H9 (cell line): Measurements from ENCODE around the gene LRIG1. TPM values are rescaled to one million over a fixed set of nuclear protein-coding genes. Genes with fewer than 3 reads are reported as not detected.

Experiments used
- DNase-seq: peaks from one replicate; pipeline ENCODE4 v3.0.0-alpha.2; 2017
- H2AFZ ChIP-seq: one replicate; pipeline ENCODE4 v1.6.1; 2013; ENCODE audit warnings: mild to moderate bottlenecking, low read length, control low read depth, moderate library complexity
- H2AK5ac ChIP-seq: 2 replicates; pipeline ENCODE4 v1.6.1; 2013; ENCODE audit warnings: low read length, control low read depth, mixed read lengths; ENCODE audit not compliant: insufficient read length
- H2BK120ac ChIP-seq: one replicate; pipeline ENCODE4 v1.6.1; 2013; ENCODE audit warnings: low read depth, mild to moderate bottlenecking, low read length, control low read depth, inconsistent platforms; ENCODE audit not compliant: poor library complexity, severe bottlenecking
- H2BK12ac ChIP-seq: 2 replicates; pipeline ENCODE4 v1.6.1; 2013; ENCODE audit warnings: low read length, control low read depth, mixed read lengths, low read depth; ENCODE audit not compliant: insufficient read length
- H2BK15ac ChIP-seq: 2 replicates; pipeline ENCODE4 v1.6.1; 2013; ENCODE audit warnings: low read depth, low read length, control low read depth
- H2BK20ac ChIP-seq: one replicate; pipeline ENCODE4 v1.6.1; 2013; ENCODE audit warnings: low read depth, mild to moderate bottlenecking, low read length, control low read depth, inconsistent platforms; ENCODE audit not compliant: poor library complexity, severe bottlenecking
- H2BK5ac ChIP-seq: 2 replicates; pipeline ENCODE4 v1.6.1; 2013; ENCODE audit warnings: low read length, control low read depth, mixed read lengths; ENCODE audit not compliant: insufficient read length
- H3K14ac ChIP-seq: 2 replicates; pipeline ENCODE4 v1.6.1; 2013; ENCODE audit warnings: low read length, control low read depth; ENCODE audit not compliant: insufficient read depth
- H3K18ac ChIP-seq: 2 replicates; pipeline ENCODE4 v1.6.1; 2013; ENCODE audit warnings: low read depth, mild to moderate bottlenecking, mixed read lengths, low read length, control low read depth; ENCODE audit not compliant: insufficient read length
- H3K23ac ChIP-seq: 2 replicates; pipeline ENCODE4 v1.6.1; 2013; ENCODE audit warnings: low read length, control low read depth, mixed read lengths, low read depth; ENCODE audit not compliant: insufficient read length
- H3K23me2 ChIP-seq: 2 replicates; pipeline ENCODE4 v1.6.1; 2013; ENCODE audit warnings: low read depth, mild to moderate bottlenecking, mixed read lengths, low read length, control low read depth; ENCODE audit not compliant: insufficient read length, poor library complexity, severe bottlenecking
- H3K27ac ChIP-seq: 2 replicates; pipeline ENCODE4 v1.5.1; 2013; ENCODE audit warnings: low read length, control low read depth, mixed read lengths, low read depth; ENCODE audit not compliant: insufficient read length
- H3K27me3 ChIP-seq: 2 replicates; pipeline ENCODE4 v1.6.1; 2013; ENCODE audit warnings: low read length, control low read depth, inconsistent platforms; ENCODE audit not compliant: insufficient read depth
- H3K4ac ChIP-seq: 2 replicates; pipeline ENCODE4 v1.6.1; 2013; ENCODE audit warnings: low read depth, mild to moderate bottlenecking, control low read depth, inconsistent platforms, low read length, moderate library complexity
- H3K4me1 ChIP-seq: 2 replicates; pipeline ENCODE4 v1.6.1; 2013; ENCODE audit warnings: low read length, control low read depth, inconsistent platforms; ENCODE audit not compliant: insufficient read depth
- H3K4me2 ChIP-seq: 2 replicates; pipeline ENCODE4 v1.6.1; 2013; ENCODE audit warnings: low read length, control low read depth, mixed read lengths; ENCODE audit not compliant: insufficient read length, insufficient read depth
- H3K56ac ChIP-seq: 2 replicates; pipeline ENCODE4 v1.6.1; 2013; ENCODE audit warnings: low read depth, mild to moderate bottlenecking, mixed read lengths, low read length, control low read depth; ENCODE audit not compliant: insufficient read length
- H3K79me1 ChIP-seq: 2 replicates; pipeline ENCODE4 v1.6.1; 2013; ENCODE audit warnings: low read depth, mild to moderate bottlenecking, moderate library complexity, low read length, control low read depth, inconsistent platforms; ENCODE audit not compliant: insufficient read depth, poor library complexity, severe bottlenecking
- H3K79me2 ChIP-seq: 2 replicates; pipeline ENCODE4 v1.6.1; 2013; ENCODE audit warnings: low read length, control low read depth, inconsistent platforms; ENCODE audit not compliant: insufficient read depth
- H3K9ac ChIP-seq: 2 replicates; pipeline ENCODE4 v1.6.1; 2013; ENCODE audit warnings: low read length, control low read depth, mixed read lengths; ENCODE audit not compliant: insufficient read length; ENCODE audit errors: extremely low read depth
- H3K9me3 ChIP-seq: one replicate; pipeline ENCODE4 v1.6.1; 2013; ENCODE audit warnings: low read depth, low read length, inconsistent platforms; ENCODE audit not compliant: control insufficient read depth
- H3T11ph ChIP-seq: one replicate; pipeline ENCODE4 v1.6.1; 2013; ENCODE audit warnings: mild to moderate bottlenecking, low read length, control low read depth, inconsistent platforms
- H4K20me1 ChIP-seq: one replicate; pipeline ENCODE4 v1.6.1; 2013; ENCODE audit not compliant: control insufficient read depth, insufficient read length, insufficient read depth
- H4K5ac ChIP-seq: 2 replicates; pipeline ENCODE4 v1.6.1; 2013; ENCODE audit warnings: low read depth, mild to moderate bottlenecking, mixed read lengths, low read length, control low read depth; ENCODE audit not compliant: insufficient read length
- H4K8ac ChIP-seq: replicated peaks from 2 replicates; pipeline ENCODE4 v1.6.1; 2013; ENCODE audit warnings: low read length, control low read depth, mixed read lengths, low read depth; ENCODE audit not compliant: insufficient read length
- H4K91ac ChIP-seq: 2 replicates; pipeline ENCODE4 v1.6.1; 2013; ENCODE audit warnings: low read depth, mild to moderate bottlenecking, moderate library complexity, mixed read lengths, low read length, control low read depth; ENCODE audit not compliant: insufficient read length
- H3K27ac Mint-ChIP-seq, 3 experiments: 2 replicates in 2 of 3; 3 replicates in 1 of 3; pipeline ENCODE4 v1.8.0; 2020 to 2021; ENCODE audit warnings: mixed read lengths in 3 of 3, mild to moderate bottlenecking in 1 of 3, moderate library complexity in 1 of 3
- H3K27me3 Mint-ChIP-seq: 2 replicates; pipeline ENCODE4 v1.8.0; 2021; ENCODE audit warnings: low read depth, mild to moderate bottlenecking, moderate library complexity, mixed read lengths
- H3K36me3 Mint-ChIP-seq, 3 experiments: 2 replicates in 2 of 3; 3 replicates in 1 of 3; pipeline ENCODE4 v1.8.0; 2020 to 2021; ENCODE audit warnings: low read depth in 3 of 3, mixed read lengths in 3 of 3; ENCODE audit not compliant: insufficient read depth in 1 of 3
- H3K4me1 Mint-ChIP-seq, 2 experiments: 2 replicates each; pipeline ENCODE4 v1.8.0; 2020; ENCODE audit warnings: mixed read lengths in 2 of 2
- H3K4me3 Mint-ChIP-seq, 2 experiments: 2 replicates in 1 of 2; 3 replicates in 1 of 2; pipeline ENCODE4 v1.8.0; 2020 to 2021; ENCODE audit warnings: mild to moderate bottlenecking in 2 of 2, mixed read lengths in 2 of 2, moderate library complexity in 1 of 2
- H3K9me3 Mint-ChIP-seq, 2 experiments: 2 replicates in 1 of 2; 3 replicates in 1 of 2; pipeline ENCODE4 v1.8.0; 2020; ENCODE audit warnings: mild to moderate bottlenecking in 2 of 2, mixed read lengths in 2 of 2, moderate library complexity in 1 of 2
- total RNA-seq: library from RNA; stranded (reverse); gene quantifications from 2 replicates; pipeline ENCODE4 v1.2.1, GENCODE V29; 2021
- TF ChIP-seq, protein P1 (sequence below): fragments of 200-600 bp; sonication (generic); conservative IDR thresholded peaks from 3 replicates; pipeline ENCODE4 v1.8.0; 2021; ENCODE audit warnings: antibody characterized with exemption, mild to moderate bottlenecking

The LRIG1 gene
- total RNA-seq, 1 experiment from 2014 or later = 70.3 TPM

GRCh38 chr3:66390013-66390412 lies 110.8 kb downstream of the LRIG1 start:
- no peak overlapping the region for H3K27ac Mint-ChIP-seq
- Histone ChIP-seq H4K91ac (no peak overlapping the region), H2BK15ac (no peak overlapping the region), H3K79me2 (peaks cover 2% of the 10 kb centered on the region; the same call in 1 of the 2 replicates), H3K9ac (no peak overlapping the region), H3K23ac (no peak overlapping the region), H2AK5ac (no peak overlapping the region), H3K4me2 (no peak overlapping the region), H3K23me2 (no peaks in the 10 kb centered on the region), H3K56ac (no peak overlapping the region), H4K8ac (no peak overlapping the region), H4K20me1 (no peaks in the 10 kb centered on the region), H3K4me1 (no peaks in the 10 kb centered on the region), H4K5ac (no peak overlapping the region), H3K9me3 (no peaks in the 10 kb centered on the region), H2BK5ac (no peak overlapping the region), H3K79me1 (no peaks in the 10 kb centered on the region), H2BK20ac (no peak overlapping the region), H3K4ac (no peak overlapping the region), H2BK120ac (no peak overlapping the region), H2BK12ac (no peak overlapping the region), H3K27ac (no peak overlapping the region), H3K18ac (no peak overlapping the region), H3K27me3 (no peaks in the 10 kb centered on the region), H2AFZ (no peak overlapping the region), H3T11ph (no peak overlapping the region), H3K14ac (no peak overlapping the region)
- H3K27me3 Mint-ChIP-seq = no peaks in the 10 kb centered on the region
- H3K4me3 Mint-ChIP-seq = no peak overlapping the region
- H3K36me3 Mint-ChIP-seq = peaks cover 63 to 86% (median 84%) of the 10 kb centered on the region in 3 experiments
- no peak for DNase-seq
- TF ChIP-seq, protein P1, sequence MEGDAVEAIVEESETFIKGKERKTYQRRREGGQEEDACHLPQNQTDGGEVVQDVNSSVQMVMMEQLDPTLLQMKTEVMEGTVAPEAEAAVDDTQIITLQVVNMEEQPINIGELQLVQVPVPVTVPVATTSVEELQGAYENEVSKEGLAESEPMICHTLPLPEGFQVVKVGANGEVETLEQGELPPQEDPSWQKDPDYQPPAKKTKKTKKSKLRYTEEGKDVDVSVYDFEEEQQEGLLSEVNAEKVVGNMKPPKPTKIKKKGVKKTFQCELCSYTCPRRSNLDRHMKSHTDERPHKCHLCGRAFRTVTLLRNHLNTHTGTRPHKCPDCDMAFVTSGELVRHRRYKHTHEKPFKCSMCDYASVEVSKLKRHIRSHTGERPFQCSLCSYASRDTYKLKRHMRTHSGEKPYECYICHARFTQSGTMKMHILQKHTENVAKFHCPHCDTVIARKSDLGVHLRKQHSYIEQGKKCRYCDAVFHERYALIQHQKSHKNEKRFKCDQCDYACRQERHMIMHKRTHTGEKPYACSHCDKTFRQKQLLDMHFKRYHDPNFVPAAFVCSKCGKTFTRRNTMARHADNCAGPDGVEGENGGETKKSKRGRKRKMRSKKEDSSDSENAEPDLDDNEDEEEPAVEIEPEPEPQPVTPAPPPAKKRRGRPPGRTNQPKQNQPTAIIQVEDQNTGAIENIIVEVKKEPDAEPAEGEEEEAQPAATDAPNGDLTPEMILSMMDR = no peak
- peaks cover 7 to 13% of the 10 kb centered on the region in 2 experiments for H3K4me1 Mint-ChIP-seq
- no peaks in the 10 kb centered on the region for H3K9me3 Mint-ChIP-seq
